ENCODE measurements around the gene CYP2A6.
"Not testable (repeated sequence)": the region's sequence is repeated elsewhere in the genome, so short reads cannot be mapped to it uniquely, and the experiment has no call there.

CYP2A6 gene, protein sequence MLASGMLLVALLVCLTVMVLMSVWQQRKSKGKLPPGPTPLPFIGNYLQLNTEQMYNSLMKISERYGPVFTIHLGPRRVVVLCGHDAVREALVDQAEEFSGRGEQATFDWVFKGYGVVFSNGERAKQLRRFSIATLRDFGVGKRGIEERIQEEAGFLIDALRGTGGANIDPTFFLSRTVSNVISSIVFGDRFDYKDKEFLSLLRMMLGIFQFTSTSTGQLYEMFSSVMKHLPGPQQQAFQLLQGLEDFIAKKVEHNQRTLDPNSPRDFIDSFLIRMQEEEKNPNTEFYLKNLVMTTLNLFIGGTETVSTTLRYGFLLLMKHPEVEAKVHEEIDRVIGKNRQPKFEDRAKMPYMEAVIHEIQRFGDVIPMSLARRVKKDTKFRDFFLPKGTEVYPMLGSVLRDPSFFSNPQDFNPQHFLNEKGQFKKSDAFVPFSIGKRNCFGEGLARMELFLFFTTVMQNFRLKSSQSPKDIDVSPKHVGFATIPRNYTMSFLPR

GRCh38 chr19:40850277-40850676 is at the start of gene CYP2A6:
CYP2A6 (minus strand) TSS chr19:40850447; CDS start chr19:40850426, 21 bp downstream.
- ATAC-seq, DNase-seq: not testable (repeated sequence)

- DNase-seq: peak; percentile 9
- not testable (repeated sequence) for ATAC-seq
Observed at GRCh38 chr19:40899964-40900363, 49.7 kb upstream of the CYP2A6 start.

GRCh38 chr19:40896843-40897789 is 46.9 kb upstream of the CYP2A6 start:
- ATAC-seq: peak; percentile 52
- DNase-seq: not testable (repeated sequence)

DNA sequence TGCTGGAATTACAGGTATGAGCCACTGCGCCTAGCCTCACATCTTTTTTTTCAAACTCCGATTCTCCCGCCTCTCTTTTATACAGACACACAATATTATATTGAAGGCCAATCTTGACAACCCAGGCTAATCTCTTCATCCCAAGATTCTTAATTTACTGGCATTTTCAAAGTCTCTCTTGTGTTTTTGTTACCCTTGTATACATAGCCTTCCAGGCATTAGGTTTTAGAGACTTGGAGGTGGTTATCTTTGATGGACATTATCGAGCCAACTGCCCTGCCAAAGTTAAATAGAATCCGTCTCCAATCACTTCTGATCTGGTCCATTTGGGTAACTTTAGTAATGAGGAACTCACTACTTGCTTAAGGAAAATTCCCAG is 46.2 kb upstream of the CYP2A6 start:
- no peak for ATAC-seq
- DNase-seq: no peak

DNA sequence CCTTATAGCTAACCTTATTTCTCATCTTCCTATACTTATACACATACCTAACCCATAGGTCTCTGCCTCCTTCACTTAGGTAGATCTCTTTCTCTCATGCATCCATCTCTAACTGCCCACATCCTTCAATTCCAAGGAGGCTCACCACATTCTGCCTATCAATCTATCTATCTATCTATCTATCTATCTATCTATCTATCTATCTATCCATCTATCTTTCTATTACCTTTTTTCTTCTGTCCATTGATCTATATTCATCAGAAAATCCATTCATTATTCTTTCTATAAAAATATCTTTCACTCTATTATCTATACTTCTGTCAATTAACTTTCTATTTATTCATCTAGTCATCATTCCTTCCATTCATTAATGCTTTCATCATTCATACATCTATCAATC is 42.9 kb upstream of the CYP2A6 start:
- ATAC-seq: no peak
- no peak for DNase-seq

DNA sequence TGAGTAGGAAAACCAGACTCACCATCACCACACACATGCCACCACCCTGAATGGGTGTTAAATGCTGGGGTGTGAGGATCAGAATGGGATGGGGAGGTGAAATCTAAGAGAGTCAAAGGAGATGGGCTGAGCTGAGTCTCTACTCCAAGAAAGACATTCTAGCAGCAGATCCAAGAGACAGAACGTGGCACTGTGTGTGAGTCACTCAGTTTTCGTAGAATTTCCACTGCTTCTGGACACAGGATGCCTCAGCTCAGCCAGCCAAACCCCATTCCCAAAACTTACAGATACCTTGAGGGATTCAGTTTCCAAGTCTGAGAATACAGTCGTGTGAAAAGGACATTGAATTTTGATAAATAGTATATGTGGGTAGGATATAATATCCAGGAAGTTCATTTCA is 39.1 kb upstream of the CYP2A6 start:
- DNase-seq (no peak), ATAC-seq (no peak)

DNA sequence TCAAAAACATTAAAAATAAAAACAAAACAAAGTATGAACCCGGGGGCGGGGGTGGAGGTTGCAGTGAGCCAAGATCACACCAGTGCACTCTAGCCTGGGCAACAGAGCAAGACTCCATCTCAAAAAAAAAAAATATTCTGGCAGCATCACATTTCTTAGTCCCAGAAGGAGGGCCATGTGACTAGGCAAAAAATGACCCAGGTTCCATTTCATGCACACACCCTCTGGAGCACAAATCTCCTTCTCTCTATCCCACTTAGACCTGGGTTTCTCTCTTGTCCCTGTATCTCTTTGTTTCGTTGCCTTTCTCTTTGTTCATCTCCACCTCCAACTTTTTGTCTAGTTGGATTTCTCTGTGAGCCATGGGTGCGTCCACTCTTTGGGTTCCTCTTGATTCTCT is 37.9 kb upstream of the CYP2A6 start:
- ATAC-seq: no peak

GRCh38 chr19:40884187-40884931 is 34.1 kb upstream of the CYP2A6 start:
- not testable (repeated sequence) for DNase-seq, ATAC-seq

More for the DNA sequence above, 37.9 kb upstream of the CYP2A6 start:
- no peak for DNase-seq

DNA sequence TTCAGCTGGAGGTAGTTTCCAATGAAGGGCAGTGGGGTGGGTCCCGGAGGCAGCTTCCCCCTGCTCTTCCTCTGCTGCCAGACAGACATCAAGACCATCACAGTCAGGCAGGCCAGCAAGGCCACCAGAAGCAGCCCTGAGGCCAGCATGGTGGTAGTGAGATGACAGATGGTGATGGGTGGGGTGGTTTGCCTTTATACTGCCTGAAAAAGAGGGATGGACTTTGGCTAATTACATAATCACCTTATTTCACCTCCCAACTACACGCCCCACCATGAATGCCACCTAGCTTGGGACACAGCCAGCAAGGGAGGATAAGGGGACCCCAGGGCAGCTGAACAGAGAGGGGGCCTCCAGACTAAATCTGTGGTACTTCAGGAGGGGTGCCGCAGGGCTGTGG is 31.8 kb upstream of the CYP2A6 start, which contains the start of gene CYP2A7:
Gene CYP2A7 (minus strand): TSS at position 170 of the 400 bp plus-strand sequence. CDS start 21 bp downstream, at position 149.
- not testable (repeated sequence) for ATAC-seq, DNase-seq

GRCh38 chr19:40879349-40879748 is 29.1 kb upstream of the CYP2A6 start:
- not testable (repeated sequence) for ATAC-seq, DNase-seq

DNA sequence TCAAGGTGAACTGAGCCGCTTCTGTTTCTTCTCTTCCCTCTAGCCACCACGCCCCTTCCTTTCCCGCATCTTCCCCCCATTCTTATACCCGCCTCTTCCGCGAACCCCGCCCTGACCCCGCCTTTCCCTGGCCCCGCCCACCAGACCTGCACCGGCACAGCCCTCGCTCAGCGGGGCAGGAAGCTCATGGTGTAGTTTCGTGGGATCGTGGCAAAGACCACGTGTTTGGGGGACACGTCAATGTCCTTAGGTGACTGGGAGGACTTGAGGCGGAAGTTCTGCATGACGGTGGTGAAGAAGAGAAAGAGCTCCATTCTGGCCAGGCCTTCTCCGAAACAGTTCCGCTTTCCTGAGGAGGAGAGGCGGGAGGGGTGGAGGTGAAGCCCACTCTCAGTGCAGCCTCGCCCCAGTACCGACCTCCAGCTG is 25.3 kb upstream of the CYP2A6 start:
- peak; percentile 97 for DNase-seq
- ATAC-seq: peak; percentile 97

DNA sequence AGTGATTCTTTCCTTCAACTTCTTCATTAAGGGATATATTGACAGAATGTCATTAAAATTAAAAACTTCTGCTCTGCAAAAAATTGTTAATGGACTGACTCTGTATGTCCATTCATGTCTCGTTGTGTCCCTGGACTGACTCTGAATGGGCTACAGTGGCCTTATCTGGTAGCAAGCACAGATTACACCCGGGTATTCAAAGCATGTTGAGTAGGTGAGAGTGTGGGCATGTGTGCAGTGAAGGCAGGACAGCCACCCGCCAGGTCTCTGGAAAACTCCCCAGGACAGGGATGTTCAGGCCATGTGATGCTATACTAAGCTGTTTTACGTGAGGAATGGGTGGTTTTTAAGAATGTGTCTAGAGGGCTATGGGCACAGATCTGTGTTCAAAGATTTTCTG is 24.6 kb upstream of the CYP2A6 start:
- not testable (repeated sequence) for DNase-seq, ATAC-seq

DNA sequence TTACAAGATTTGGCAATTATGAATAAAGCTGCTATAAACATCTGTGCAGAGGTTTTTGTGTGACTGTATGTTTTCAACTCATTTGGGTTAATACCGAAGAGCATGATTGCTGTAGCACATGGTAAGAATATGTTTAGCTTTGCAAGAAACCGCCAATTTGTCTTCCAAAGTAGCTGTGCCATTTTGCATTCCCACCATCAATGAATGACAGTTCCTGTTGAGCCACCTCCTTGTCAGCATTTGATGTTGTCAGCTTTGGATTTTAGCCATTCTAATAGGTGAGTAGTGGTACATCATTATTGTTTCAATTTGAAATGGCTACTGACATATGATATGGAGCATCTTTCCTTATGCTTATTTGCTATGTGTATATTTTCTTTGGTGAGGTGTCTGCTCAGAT is 23.6 kb upstream of the CYP2A6 start:
- ATAC-seq: not testable (repeated sequence)

DNA sequence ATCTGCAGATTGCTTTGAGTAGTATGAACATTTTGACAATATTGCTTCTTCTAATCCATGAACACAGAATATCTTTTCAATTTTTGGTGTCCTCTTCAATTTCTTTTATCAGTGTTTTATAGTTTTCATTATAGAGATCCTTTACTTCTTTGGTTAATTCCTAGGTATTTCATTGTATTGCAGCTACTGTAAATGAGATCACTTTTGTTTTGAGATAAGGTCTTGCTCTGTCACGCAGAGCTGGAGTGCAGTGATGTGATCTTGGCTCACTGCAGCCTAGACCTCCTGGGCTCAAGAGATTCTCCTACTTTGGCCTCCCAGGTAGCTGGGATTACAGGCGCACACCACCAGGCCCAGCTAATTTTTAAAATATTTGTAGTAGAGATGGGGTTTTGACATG is 22.0 kb upstream of the CYP2A6 start:
- no peak for DNase-seq
- no peak for ATAC-seq

More for the DNA sequence above, 23.6 kb upstream of the CYP2A6 start:
- not testable (repeated sequence) for DNase-seq

GRCh38 chr19:40867701-40868100 is 17.5 kb upstream of the CYP2A6 start:
- DNase-seq: no peak
- ATAC-seq: no peak

GRCh38 chr19:40864739-40865496 is 14.7 kb upstream of the CYP2A6 start:
- ATAC-seq, DNase-seq: not testable (repeated sequence)

GRCh38 chr19:40862785-40863184 is 12.5 kb upstream of the CYP2A6 start:
- DNase-seq: no peak
- ATAC-seq: no peak

DNA sequence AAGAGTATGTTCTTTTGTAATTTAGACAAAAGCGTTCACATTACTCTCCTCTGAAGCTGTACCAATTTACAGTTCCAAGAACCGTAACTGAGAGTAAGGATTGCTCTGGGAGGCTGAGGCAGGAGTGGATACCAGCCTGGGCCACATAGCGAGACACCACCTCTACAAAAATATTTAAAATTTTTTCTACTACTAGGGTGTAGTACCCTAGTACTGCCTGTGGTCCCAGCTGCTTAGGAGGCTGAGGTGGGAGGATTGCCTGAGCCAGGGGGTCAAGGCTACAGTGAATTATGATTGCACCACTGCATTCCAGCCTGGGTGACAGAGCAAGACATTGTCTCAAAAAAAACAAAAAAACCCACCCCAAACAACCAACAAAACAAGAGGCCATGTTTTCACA is 12.1 kb upstream of the CYP2A6 start:
- DNase-seq (no peak), ATAC-seq (no peak)

GRCh38 chr19:40858109-40858508 is 7.9 kb upstream of the CYP2A6 start:
- ATAC-seq (no peak), DNase-seq (no peak)

- DNase-seq, ATAC-seq: not testable (repeated sequence)
Observed at GRCh38 chr19:40852467-40853152, 2.4 kb upstream of the CYP2A6 start.
